H54 (cell line): ENCODE measurements around the gene SERPINB6.
"Not testable (repeated sequence)": the region's sequence is repeated elsewhere in the genome, so short reads cannot be mapped to it uniquely, and the experiment has no call there.

Source experiments
- DNase-seq: peaks from one replicate; pipeline ENCODE4 v3.0.0; 2011; ENCODE audit warnings: low spot score, mixed read lengths; ENCODE audit not compliant: insufficient read length
- FAIRE-seq: peaks from 3 replicates; lab custom pipeline; 2011; peaks lifted over from hg19 to GRCh38; lab: Jason Lieb, UNC
- POLR2A ChIP-seq: IDR thresholded peaks from 2 replicates; pipeline ENCODE4 v1.6.1; 2011; ENCODE audit warnings: low read depth, mild to moderate bottlenecking, low read length

The SERPINB6 gene

DNA sequence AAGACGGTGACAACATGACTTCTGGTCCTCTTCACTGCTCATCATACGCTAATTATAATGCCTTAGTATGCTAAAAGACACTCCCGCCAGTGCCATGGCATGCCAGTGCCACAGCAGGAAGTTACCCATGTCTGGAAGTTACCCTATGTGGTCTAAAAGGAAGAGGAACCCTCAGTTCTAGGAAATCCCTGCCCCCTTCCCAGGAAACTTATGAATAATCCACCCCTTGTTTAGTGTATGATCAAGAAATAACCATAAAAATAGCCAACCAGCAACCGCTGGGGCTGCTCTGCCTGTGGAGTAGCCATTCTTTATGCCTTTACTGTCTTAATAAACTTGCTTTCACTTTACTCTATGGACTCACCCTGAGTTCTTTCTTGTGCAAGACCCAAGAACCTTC, 52.4 kb downstream of the SERPINB6 start:
- FAIRE-seq (no peak), DNase-seq (no peak)
- TF ChIP-seq POLR2A, result no peak

DNA sequence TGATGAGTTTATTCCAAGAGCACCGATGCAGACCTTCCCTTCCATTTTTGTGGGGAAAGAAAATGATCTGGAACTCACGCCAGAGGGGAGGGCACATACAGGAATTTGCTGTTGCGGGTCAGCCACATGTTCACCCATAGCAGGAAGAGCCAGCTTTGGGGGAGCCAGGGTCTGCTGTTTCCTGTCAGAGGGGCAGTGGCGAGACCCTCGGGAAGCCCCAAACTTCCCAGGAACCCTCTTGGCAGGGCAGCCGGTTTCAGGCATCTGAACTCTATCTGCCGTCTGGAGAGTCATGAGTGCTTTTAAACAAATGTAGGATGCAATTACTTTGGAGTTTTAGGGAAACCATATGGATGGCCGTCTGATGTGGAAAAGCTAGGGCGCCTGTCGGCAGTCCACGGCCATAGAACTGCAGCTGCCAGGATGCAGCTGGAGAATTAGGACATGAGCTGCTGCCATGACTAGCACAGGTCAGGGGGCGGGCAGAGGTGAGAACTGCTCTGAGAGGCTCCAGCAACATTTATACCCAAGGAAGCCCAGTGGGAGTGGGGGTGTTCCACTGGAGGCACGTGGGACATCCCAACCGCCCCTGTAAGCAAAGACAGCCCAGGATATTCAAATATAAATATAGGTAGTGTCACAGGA, 53.4 kb downstream of the SERPINB6 start:
- FAIRE-seq (no peak), DNase-seq (no peak)
- TF ChIP-seq POLR2A, result no peak

DNA sequence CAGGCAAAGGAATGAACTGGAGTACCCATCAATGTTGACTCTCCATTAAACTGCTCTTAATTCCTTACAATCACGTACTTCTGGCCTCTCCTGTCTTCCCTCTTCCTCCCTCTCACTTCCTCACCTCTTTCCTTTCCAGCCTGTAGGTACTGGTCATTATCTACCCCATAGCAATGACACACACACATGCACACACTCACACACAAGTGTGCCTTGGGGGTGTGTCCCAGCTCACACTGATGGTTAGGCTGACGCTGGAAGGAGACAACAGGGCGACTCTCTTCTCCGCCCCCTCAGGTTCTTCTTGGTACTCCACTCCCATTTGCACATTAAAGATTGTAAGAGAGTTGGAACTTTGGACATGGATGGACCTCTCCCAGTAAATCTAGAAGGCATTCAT, 54.3 kb downstream of the SERPINB6 start:
- no peak for TF ChIP-seq POLR2A
- DNase-seq (no peak), FAIRE-seq (no peak)

DNA sequence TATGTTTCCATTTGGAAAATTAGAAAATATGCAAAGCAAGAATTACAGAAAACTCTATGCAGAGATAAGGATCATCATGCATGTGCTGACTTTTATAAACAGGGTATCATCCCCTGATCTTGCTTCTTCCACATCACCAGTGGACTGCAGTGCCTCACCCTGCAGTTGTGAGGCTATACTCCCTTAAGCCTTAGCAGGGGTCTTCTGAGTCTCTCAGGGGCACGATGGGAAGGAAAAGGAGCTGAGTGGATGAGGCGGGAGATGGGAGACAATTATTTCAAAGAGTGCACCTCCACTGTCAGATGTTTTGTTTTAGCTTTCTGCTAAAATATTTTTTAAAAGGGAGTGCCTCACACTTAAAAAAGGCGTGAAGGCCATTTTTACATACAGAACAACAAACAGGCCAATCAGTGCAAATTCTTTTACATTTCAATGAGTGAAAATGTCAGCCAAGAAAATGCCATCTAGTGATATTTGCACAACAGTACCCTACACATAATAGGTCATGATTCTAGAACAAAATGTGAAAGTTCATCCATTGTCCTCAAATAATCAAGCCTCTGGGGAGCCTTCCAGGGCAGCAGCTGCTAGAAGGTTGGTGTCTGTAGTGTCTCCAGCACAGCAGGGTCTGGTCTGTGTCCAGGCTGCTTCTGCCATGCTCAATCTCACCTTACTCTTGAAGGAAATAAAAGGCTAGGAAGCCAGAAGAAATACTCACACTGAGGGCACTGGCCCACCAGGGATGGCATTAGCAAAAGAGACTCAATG, 55.0 kb downstream of the SERPINB6 start:
- FAIRE-seq, result no peak
- TF ChIP-seq POLR2A, result no peak
- DNase-seq, result no peak

DNA sequence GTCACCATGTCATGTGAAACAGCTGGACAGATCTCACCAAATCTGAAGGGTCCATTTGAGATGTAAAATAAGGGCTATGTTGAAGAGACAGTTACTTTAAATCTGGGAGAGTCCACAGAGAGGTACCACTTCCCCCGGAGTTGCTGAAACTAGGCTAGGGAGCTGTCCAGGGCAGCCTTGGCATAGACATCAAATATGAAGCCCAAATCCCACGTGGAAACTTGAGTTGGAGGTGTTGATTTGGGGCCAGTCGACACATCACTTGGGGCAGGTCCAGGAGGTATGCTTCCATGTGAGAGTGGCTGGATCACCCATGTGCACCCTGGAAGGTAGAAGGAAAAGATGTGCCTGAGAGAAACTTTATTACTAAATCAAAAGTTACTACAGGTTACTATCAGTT, 56.2 kb downstream of the SERPINB6 start:
- no peak for TF ChIP-seq POLR2A
- FAIRE-seq, result no peak

DNA sequence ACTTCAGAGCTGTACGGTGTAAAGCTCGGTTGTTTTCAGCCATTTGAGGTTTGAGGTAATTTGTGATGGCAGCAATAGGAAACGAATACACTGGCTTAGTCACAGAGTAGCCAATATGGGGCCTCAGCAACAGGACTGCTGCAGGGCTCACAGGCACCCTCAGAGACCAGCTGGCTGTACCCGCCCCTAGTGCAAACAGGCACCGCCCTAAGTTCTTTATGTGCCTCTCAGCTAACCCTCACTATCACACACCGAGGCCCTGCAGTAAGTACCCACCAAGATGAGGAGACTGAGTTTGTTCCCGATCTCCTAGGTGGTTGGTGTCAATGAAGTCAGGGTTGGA, 57.1 kb downstream of the SERPINB6 start:
- FAIRE-seq, result no peak
- TF ChIP-seq POLR2A, result no peak
- no peak for DNase-seq

More for the DNA sequence above, 56.2 kb downstream of the SERPINB6 start:
- no peak for DNase-seq

DNA sequence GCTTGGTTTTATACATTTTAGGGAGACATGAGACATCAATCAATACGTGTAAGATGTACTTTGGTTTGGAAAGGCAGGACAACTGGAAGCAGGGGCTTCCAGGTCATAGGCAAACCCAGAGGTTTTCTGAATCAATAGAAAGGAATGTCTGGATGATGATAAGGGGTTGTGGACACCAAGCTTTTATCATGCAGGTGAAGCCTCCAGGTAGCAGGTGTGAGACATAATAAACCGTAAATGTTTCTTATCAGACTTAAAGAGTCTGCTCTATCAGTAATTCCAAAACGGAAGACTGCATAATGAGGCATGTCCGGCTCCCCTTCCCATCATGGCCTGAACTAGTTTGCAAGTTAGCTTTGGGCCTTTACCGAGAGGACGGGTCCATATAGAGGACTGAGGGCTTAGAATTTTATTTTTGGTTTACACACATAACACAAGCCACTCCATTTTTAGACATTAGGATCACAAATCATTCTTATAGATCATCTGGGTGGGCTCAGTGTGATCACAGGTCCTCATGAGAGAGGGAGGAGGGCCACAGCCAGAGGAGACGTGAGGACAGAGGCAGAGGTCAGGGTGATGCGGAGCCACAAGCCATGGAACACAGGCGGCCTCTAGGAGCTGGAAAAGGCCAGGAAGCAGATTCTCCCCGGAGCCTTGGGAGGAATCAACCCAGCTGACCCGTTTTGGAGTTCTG, 57.6 kb downstream of the SERPINB6 start:
- FAIRE-seq (no peak), DNase-seq (no peak)
- TF ChIP-seq POLR2A, result no peak

DNA sequence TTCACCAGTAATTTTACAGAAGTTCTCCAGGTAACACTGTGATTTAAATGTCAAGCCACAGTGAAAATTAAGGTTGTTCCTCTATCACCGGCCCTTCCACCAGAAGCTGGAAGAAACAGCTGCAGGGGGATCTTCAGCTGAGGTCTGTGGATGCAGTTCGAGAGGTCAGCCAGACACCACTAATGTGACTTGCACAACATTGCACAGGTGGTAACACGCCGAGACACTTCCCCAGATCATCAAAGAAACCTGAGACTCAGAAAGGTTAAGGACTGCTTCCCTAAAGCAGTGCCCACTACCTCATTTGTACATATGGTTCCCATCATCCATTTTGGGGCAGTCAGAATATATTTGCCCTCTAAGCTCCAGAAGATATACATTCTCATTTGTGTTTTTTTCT, 60.2 kb downstream of the SERPINB6 start:
- DNase-seq, result no peak

DNA sequence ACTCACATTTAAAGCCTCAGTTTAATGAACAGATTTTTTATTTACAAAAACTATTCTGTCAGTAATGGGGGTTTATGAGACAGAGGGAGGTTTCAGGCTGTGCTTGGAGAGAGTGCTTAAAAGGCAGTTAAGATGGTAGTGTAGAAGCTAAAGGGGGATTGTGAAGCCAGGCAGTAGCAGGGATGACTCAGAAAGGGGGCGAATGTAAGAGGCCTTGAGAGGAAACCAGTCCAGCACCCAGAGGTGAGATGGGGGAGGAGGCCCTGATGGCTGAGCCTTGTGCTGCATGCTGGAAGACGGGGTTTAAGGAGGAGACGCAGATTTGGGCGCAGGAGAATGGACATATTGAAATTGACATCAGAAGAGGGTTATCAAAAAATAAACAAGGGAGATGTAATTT, 61.6 kb downstream of the SERPINB6 start:
- no peak for DNase-seq
- FAIRE-seq, result no peak
- no peak for TF ChIP-seq POLR2A

More for the DNA sequence above, 60.2 kb downstream of the SERPINB6 start:
- FAIRE-seq, result no peak
- TF ChIP-seq POLR2A, result no peak

DNA sequence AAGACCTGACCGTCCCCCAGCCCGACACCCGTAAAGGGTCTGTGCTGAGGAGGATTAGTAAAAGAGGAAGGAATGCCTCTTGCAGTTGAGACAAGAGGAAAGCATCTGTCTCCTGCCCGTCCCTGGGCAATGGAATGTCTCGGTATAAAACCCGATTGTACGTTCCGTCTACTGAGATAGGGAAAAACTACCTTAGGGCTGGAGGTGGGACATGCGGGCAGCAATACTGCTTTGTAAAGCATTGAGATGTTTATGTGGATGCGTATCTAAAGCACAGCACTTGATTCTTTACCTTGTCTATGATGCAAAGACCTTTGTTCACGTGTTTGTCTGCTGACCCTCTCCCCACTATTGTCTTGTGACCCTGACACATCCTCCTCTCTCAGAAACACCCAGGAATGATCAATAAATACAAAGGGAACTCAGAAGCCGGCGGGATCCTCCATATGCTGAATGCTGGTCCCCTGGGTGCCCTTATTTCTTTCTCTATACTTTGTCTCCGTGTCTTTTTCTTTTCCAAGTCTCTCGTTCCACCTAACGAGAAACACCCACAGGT, 62.2 kb downstream of the SERPINB6 start:
- DNase-seq, FAIRE-seq: not testable (repeated sequence)

DNA sequence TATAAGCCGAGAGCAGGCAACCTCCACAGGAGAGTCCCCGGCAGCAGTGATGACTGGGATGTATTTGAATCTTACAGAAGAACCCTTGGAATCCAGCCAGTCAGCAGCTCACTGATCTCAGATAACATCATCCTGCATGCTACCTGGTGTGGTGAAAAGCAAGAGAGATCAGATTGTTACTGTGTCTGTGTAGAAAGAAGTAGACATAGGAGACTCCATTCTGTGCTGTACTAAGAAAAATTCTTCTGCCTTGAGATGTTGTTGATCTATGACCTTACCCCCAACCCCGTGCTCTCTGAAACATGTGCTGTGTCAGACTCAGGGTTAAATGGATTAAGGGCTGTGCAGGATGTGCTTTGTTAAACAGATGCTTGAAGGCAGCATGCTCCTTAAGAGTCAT, 62.9 kb downstream of the SERPINB6 start:
- DNase-seq, FAIRE-seq: not testable (repeated sequence)

DNA sequence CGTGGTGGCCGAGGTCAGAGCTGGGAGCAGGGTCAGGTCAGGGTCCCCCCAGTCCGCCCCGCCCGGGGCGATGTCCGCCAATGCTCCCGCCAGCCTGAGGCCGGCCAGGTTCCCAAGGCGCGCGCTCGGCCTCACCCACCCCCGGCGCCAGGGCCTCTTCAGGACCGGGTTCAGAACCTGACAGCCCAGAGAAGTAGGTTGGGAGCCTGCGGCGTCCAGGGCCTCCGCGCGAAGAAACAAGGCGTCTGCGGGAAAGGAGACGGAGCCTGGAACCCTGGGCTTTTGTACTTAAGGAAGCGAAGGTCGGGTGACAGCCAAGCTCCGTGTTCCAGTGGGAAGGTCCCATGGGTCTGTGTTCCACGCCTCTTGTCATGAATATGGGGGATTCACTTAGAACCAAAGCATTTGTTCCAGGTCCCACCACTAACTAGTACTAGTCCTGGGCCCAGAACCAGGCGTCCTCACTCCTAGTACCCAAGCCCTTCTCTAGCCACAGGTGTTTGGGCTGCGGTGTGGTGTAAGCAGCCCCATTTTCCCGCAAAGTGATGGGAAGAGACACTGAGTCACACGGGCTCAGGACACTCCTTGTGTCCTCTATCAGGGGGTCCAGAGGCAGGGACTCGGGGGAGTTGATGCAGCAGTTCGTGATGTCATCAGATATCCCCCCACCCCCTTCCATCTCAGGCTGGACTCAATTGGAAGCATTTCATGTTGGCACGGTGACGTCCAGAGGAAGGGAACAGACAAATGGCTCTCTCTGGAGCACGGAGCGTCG, 67.8 kb downstream of the SERPINB6 start:
- FAIRE-seq, DNase-seq: not testable (repeated sequence)

DNA sequence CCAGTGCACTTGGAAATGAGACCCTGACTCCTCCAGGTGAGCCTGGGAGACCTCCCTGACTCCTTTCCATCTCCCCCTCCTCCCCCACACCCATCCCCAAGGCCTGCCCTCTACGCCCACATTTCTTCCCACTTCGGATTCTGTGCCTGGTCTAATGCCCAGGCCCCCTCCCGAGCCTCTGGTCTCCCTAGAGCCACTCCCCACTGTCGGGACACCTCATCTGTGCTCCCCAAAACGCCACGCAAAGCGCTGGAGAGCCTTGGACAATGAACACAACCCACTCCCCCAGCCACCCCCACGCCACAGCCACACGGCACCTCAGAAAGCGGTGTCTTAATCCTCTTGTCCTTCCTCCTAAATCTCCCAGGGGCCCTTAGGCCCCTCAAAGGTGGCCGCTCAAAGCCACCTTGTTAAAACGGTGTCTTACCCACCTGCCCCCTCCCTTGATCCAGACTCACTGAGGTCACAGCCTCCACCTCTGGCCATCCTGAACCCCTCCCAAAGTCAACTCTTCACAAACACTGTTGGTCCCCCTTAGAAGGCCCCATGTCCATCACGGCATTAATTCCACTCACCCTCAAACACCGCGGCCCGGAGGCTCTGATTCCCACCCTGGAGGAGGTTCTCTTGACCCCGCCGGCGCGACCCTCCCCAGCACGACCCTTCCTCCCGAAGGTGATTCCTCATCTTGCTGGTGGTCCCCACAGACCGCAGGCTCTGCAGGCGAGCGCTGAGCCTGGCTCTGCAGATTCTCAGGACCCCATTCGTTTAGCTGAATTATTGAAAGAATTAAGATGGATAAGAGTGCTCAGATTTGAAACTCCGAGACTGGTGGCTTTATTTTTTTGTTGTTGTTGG, 69.5 kb downstream of the SERPINB6 start:
- DNase-seq, FAIRE-seq: not testable (repeated sequence)
